Spleen (tissue), 11 donors: ENCODE data around the gene DNAAF1. TPM values are rescaled to one million over a fixed set of nuclear protein-coding genes. Genes with fewer than 3 reads are reported as not detected.

Experiments used
- DNase-seq: peaks from one replicate; pipeline ENCODE4 v3.0.0-alpha.2; 2020
- H3K27ac ChIP-seq, 8 donors: fragments of 200-600 bp; sonication (generic) in 7 of 8; 1 replicate in 4 of 8; 2 replicates in 4 of 8; pipeline versions ENCODE4 v1.5.0 to v1.8.0; 2016 to 2021; ENCODE audit warnings: inconsistent platforms in 4 of 8, mild to moderate bottlenecking in 4 of 8, moderate library complexity in 1 of 8
- H3K27me3 ChIP-seq, 7 donors: fragments of 200-600 bp; sonication (generic) in 6 of 7; replicated peaks in 1 of 7; 1 replicate in 4 of 7; 2 replicates in 3 of 7; pipeline versions ENCODE4 v1.5.0 to v1.8.0; 2016 to 2021; ENCODE audit warnings: inconsistent platforms in 3 of 7, mild to moderate bottlenecking in 1 of 7
- H3K36me3 ChIP-seq, 6 donors: fragments of 200-600 bp; sonication (generic) in 5 of 6; 1 replicate in 4 of 6; 2 replicates in 2 of 6; pipeline versions ENCODE4 v1.5.0 to v1.8.0; 2016 to 2021; ENCODE audit warnings: inconsistent platforms in 2 of 6
- H3K4me1 ChIP-seq, 6 donors: fragments of 200-600 bp; sonication (generic) in 5 of 6; 1 replicate in 3 of 6; 2 replicates in 3 of 6; pipeline versions ENCODE4 v1.5.0 to v1.8.0; 2016 to 2021; ENCODE audit warnings: inconsistent platforms in 3 of 6
- H3K4me3 ChIP-seq, 8 donors: fragments of 200-600 bp; sonication (generic) in 7 of 8; 1 replicate in 4 of 8; 2 replicates in 4 of 8; pipeline versions ENCODE4 v1.5.0 to v1.8.0; 2016 to 2021; ENCODE audit warnings: inconsistent platforms in 4 of 8, mild to moderate bottlenecking in 4 of 8, moderate library complexity in 2 of 8
- H3K9me3 ChIP-seq, 8 donors: fragments of 200-600 bp; sonication (generic) in 7 of 8; 1 replicate in 4 of 8; 2 replicates in 4 of 8; pipeline versions ENCODE4 v1.5.0 to v1.8.0; 2016 to 2021; ENCODE audit warnings: inconsistent platforms in 4 of 8
- POLR2A ChIP-seq, 3 donors: fragments of 450-650 bp; IDR thresholded peaks; one replicate each; pipeline ENCODE4 v1.5.1; 2017; ENCODE audit warnings: antibody characterized with exemption in 3 of 3, mild to moderate bottlenecking in 1 of 3
- POLR2AphosphoS5 ChIP-seq, 3 donors: sonication (generic); formaldehyde crosslinking; IDR thresholded peaks; one replicate each; pipeline ENCODE4 v1.5.1; 2017; ENCODE audit warnings: antibody characterized with exemption in 3 of 3
- WGBS, 5 donors: extraction: QIAGEN DNeasy Blood & Tissue Kit in 3 of 5; methylation state at CpG; one replicate each; pipeline versions ENCODE4 v1.1.5 to v1.1.7; 2013 to 2018; 5-methylcytosine and 5-hydroxymethylcytosine counted together
- intact Hi-C: fragments of 100-400 bp; cut with DNase I; formaldehyde crosslinking; loops from one replicate; pipeline ENCODE4 v1.15.0; 2023; ENCODE audit warnings: low total_unique reads
- polyA plus RNA-seq, 3 donors: library from polyadenylated mRNA; stranded (reverse); fragments of 200-250 nt; gene quantifications; one replicate each; pipeline ENCODE4 v1.2.1, GENCODE V29; 2013
- total RNA-seq, 7 donors: library from RNA; depleted of rRNA in 3 of 7; stranded (reverse); fragments of >200 nt in 3 of 7; fragmentation: NEBNext Ultra II Directional in 4 of 7; extraction: Animal tissue kit (Norgen Biotek cat#: 25700) in 4 of 7; gene quantifications; one replicate each; pipeline versions ENCODE4 v1.1.0 to v1.2.1, GENCODE V29; 2016 to 2021
- TF ChIP-seq, protein P1 (sequence below), 11 experiments: fragments of 200-600 bp in 7 of 11; fragments of 450-650 bp in 4 of 11; sonication (generic) in 4 of 11; IDR thresholded peaks in 8 of 11; conservative IDR thresholded peaks in 3 of 11; 1 replicate in 7 of 11; 2 replicates in 4 of 11; pipeline versions ENCODE4 v1.4.0 to v1.8.0; 2016 to 2021; ENCODE audit warnings: antibody characterized with exemption in 11 of 11, inconsistent platforms in 4 of 11, mild to moderate bottlenecking in 1 of 11
- donor health status: healthy with polysubstance abuse.
- donor health status: DM: no; HTN: no; CAD: no; lungs with moderate emphysema.
- donor health status: DM: no; HTN: no; CAD: no.
- donor health status: Bipolar disorder and iron deficiency.
- donor health status: healthy.
- donor health status: DM: no; HTN: no; CAD: no.
- donor health status: DM: yes; HTN: yes; CAD: no.

Gene DNAAF1
- total and polyA plus RNA-seq, 10 donors = 0.20 to 4.3 (median 1.3) TPM; not detected in 1

DNA sequence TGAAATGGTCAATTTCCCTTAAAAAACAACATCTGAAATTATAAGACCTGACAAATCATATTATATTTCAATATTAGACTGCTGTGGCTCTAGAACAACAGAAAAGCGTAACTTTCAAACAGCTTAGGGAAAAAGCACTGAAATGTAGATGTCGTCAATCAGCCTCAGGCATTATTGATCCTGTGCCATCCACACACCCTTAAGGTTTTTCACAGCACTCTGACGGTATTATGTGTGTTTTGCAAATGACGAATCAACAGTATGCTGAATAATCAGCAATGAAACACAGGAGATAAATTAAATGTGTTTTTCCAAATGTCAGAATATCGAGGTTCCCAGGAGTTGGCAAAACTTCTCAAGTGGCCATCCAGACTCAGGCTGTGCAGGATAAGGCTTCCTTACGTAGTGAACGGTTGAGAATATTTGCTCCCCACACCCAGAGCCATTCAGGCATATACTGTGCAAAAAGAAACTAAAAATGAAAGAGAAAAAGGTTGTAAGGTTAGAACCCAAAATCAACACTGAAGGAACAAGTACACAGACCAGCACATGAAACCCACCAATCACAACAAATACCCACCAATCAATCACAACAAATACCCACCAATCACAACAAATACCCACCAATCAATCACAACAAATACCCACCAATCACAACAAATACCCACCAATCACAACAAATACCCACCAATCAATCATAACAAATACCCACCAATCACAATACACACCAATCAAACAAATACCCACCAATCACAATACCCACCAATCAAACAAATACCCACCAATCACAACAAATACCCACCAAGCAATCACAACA, 20.6 kb upstream of the DNAAF1 start:
- Histone ChIP-seq H3K4me1 (no peaks in the 10 kb centered on the region), H3K36me3 (peaks cover 2 to 62% (median 16%) of the 10 kb centered on the region in 6 donors), H3K27me3 (no peaks in the 10 kb centered on the region), H3K27ac (no peak overlapping the region), H3K4me3 (no peak overlapping the region), H3K9me3 (no peaks in the 10 kb centered on the region)
- TF ChIP-seq, protein P1, sequence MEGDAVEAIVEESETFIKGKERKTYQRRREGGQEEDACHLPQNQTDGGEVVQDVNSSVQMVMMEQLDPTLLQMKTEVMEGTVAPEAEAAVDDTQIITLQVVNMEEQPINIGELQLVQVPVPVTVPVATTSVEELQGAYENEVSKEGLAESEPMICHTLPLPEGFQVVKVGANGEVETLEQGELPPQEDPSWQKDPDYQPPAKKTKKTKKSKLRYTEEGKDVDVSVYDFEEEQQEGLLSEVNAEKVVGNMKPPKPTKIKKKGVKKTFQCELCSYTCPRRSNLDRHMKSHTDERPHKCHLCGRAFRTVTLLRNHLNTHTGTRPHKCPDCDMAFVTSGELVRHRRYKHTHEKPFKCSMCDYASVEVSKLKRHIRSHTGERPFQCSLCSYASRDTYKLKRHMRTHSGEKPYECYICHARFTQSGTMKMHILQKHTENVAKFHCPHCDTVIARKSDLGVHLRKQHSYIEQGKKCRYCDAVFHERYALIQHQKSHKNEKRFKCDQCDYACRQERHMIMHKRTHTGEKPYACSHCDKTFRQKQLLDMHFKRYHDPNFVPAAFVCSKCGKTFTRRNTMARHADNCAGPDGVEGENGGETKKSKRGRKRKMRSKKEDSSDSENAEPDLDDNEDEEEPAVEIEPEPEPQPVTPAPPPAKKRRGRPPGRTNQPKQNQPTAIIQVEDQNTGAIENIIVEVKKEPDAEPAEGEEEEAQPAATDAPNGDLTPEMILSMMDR (IDR thresholded peaks at IDR 0.05 in 8 of 11, conservative IDR thresholded peaks at IDR 0.05 in 3 of 11) = no peak
- no peak for TF ChIP-seq POLR2AphosphoS5 (IDR thresholded peaks at IDR 0.05)
- TF ChIP-seq POLR2A (IDR thresholded peaks at IDR 0.05) = no peak
- 89 to 93% (median 91%) methylated on average over 7 of the region's 7 CpGs for WGBS, 5 donors
- intact Hi-C loops = no loop called here
- no peak for DNase-seq

DNA sequence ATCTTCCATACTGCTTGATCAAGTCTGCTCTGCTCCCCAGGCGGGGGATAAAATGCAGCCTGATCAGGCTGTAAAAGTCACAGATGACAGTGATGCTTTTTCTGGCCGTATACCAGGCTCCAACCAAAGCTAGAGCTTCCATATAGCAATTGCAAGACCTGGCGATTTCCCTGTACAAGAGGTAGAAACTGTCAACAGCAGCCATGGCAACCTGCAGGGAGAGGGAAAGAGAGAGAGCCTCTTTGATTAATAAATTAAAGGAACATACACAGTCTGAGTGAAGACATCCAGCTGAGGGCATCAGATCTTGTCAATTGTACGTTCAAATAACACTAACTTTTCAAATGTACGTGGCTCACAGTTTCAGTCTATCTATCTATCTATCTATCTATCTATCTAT, 14.0 kb upstream of the DNAAF1 start:
- DNase-seq = no peak
- no peaks in the 10 kb centered on the region for H3K9me3 ChIP-seq
- no peaks in the 10 kb centered on the region for H3K27me3 ChIP-seq
- intact Hi-C loops = no loop called here
- no peak overlapping the region for H3K27ac ChIP-seq
- peaks cover 0 to 19% (median 0%) of the 10 kb centered on the region in 6 donors for H3K4me1 ChIP-seq
- TF ChIP-seq, protein P1 (IDR thresholded peaks at IDR 0.05 in 8 of 11, conservative IDR thresholded peaks at IDR 0.05 in 3 of 11) = no peak
- peaks cover 2 to 50% (median 27%) of the 10 kb centered on the region in 6 donors for H3K36me3 ChIP-seq
- 84 to 97% (median 93%) methylated on average over 5 of the region's 5 CpGs for WGBS, 5 donors
- H3K4me3 ChIP-seq = no peak overlapping the region

DNA sequence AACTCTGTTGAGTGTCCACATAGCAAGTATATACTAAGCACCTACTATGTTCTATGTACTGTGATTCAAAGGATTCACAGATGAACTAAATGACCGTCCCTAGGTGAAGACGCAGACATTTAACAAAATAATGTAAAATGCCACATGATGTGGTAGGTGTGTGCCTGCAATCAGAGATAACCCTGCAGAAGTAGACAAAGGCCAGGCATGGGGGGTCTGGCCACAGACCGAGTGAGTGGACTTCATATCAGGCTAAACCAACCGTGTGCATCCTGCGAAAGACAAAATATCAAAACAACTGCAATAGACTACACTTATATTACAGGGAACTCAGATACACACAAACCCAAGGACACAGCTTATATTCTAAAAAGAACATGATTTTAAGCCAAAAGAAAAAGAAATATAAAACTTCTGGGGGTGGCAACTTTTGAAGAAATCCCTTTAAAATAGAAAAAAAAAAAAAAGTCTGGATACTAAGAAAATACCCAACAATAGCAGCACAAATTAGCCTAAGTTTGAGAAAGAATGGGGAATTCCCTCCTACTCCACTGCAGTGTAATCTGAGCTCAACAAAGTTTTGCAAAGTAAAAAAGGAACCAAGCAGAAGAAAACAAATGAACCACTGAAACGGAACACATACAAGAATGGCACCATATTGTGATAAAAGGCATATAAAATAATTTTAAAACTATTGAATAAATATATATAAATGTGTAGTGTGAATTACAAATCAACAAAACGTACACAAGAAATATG, 12.4 kb upstream of the DNAAF1 start:
- TF ChIP-seq POLR2AphosphoS5 (IDR thresholded peaks at IDR 0.05) (no peak), POLR2A (IDR thresholded peaks at IDR 0.05) (no peak)
- TF ChIP-seq, protein P1 (IDR thresholded peaks at IDR 0.05 in 8 of 11, conservative IDR thresholded peaks at IDR 0.05 in 3 of 11) = no peak
- Histone ChIP-seq H3K27ac (peak overlapping the region in 1 of 8 donors; percentile 23), H3K9me3 (no peaks in the 10 kb centered on the region), H3K4me3 (no peak overlapping the region), H3K27me3 (no peaks in the 10 kb centered on the region), H3K4me1 (peaks cover 0 to 19% (median 0%) of the 10 kb centered on the region in 6 donors), H3K36me3 (peaks cover 2 to 35% (median 27%) of the 10 kb centered on the region in 6 donors)
- no peak for DNase-seq
- WGBS, 5 donors = 77 to 86% (median 85%) methylated on average over 7 of the region's 7 CpGs
- intact Hi-C loops = no loop called here
